SKM-1 treated with dmso at 0.1 percent for 144 hours (cell line): Measurements from ENCODE around the gene UBE2U.

ENCODE experiments used
- DNase-seq: peaks from one replicate; lab custom pipeline; 2025; ENCODE audit not compliant: unreplicated experiment; lab: John Stamatoyannopoulos, UW

The UBE2U gene, protein sequence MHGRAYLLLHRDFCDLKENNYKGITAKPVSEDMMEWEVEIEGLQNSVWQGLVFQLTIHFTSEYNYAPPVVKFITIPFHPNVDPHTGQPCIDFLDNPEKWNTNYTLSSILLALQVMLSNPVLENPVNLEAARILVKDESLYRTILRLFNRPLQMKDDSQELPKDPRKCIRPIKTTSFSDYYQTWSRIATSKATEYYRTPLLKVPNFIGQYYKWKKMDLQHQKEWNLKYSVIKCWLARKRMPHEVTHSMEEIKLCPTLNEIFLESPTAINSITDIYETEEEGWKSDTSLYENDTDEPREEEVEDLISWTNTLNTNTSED

GRCh38 chr1:64203420-64203819, at the start of gene UBE2U:
TSS of gene UBE2U (plus strand) at chr1:64203623. CDS start at chr1:64204051, 428 bp downstream.
- DNase-seq: no peak

GRCh38 chr1:64155278-64155677, 48.1 kb upstream of the UBE2U start:
- no peak for DNase-seq

DNA sequence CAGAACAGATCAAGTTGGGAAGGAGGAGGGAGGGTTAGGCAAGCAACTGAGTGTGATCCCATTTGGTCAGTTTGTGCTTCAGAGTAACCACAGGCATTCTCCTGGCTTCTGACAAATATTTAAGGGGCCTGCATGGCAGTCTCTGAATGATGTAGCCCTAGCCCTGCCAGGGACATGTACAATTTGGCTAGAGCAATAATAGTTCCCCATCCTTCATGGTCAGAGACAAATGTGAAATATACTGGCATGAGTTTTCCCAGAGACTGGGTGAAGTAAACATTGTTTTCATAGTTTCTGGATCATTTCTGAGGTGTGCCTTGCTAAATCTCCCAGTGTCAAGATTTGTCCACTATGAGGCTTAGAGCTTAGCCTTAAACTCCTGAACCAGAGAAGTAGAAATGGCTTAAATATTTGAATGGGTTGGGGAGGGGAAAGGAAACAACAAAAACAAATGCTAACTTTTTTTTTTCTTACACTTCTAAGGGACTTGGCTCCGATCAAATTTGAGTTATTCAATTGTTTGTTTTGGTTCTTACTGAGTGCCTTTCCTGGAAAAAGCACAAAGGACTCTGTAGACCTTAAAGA, 42.0 kb upstream of the UBE2U start:
- no peak for DNase-seq

GRCh38 chr1:64162151-64162550, 41.3 kb upstream of the UBE2U start:
- DNase-seq: no peak

DNA sequence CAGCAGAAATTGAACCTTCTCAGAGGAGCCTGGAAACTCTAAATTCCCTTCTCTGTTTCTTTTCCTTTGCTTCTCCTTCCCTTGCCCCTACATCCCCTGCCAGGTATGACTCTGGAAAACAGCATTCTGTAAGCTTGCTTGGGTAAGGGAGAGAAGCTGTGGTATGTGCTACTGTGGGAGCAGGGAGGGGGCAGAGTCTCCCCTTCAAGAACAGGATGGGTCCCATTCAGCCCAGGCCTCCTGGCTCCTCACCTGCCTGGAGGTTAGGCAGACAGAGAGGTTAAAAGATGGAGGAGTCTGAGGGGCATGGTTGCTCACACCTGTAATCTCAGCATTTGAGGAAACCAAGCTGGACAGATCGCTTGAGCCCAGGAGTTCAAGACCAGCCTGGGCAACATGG, 40.6 kb upstream of the UBE2U start:
- no peak for DNase-seq

DNA sequence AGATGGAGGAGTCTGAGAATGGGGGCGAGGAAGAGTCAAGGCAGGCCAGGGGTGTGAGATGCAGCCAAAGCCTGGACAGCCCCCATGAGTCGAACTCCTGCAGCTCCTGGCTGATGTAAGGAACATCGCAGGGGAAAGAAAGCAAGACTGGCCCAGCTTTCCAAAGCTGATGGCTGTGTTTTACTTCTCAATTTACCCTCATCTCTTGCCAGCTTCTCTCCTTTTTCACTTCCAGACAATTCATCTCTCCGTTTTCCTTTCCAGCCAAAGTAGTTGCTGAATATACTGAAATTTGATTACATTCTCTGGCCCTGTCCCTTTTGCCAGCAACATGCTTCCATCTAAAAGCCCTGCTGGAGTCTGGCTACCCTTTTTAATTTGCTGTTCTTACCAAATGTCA, 40.0 kb upstream of the UBE2U start:
- no peak for DNase-seq

- DNase-seq: no peak
Observed at GRCh38 chr1:64163970-64164369, 39.5 kb upstream of the UBE2U start.

GRCh38 chr1:64166629-64167028, 36.8 kb upstream of the UBE2U start:
- DNase-seq: no peak

DNA sequence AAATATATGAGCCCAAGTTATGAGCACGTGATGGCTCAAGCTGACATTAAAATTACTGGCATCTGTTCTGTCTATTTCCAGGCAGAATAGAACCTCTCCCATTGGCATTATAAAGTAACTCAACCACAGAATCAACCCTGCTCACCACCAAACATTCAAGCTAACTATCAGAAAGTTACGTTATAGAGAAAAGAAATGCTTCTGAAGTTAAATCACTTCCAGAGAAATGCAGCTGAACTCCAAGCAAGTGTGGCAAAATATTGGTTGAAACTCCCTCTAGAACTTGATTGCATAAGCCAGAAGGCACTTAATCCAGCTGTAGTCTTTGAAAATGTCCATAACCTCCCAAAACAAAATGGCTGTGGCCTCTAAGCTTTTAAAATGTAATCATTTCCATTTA, 36.2 kb upstream of the UBE2U start:
- DNase-seq: no peak

DNA sequence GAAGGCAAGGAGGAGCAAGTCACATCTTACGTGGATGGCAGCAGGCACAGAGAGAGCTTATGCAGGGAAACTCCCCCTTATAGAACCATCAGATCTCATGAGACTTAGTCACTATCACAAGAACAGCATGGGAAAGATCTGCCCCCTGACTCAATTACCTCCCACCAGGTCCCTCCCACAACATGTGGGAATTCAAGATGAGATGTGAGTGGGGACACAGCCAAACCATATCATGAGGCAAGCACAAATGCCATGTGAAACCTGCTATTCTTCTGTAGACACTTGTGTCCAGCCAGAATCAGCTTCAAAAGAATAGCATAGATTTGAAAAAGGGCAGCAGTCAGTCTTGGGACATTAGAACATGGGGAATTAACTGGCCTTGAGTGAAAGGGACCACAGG, 32.2 kb upstream of the UBE2U start:
- no peak for DNase-seq

DNA sequence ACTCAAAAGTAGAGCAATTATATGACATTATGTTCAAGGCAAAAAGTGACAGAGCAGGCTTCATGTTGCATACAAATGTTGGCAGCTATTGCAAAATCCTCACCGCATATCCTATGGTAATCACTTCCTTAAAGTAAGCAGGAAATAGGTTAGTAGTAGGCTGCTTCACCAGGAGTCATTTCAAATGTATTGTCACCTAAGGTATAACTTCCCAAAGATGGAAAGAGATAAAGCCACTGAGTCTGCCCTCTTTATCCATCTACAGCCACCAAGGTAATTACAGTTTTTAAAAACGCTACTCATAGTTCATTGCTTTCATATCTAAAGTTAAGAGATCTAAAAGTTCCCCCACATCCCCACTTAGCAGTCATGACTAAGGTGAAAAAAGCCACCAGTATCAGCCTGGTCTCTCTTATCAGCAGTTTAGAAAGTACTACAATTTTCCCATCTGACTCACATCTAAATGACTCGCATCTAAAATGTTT, 31.6 kb upstream of the UBE2U start:
- peak; percentile 91 for DNase-seq

DNA sequence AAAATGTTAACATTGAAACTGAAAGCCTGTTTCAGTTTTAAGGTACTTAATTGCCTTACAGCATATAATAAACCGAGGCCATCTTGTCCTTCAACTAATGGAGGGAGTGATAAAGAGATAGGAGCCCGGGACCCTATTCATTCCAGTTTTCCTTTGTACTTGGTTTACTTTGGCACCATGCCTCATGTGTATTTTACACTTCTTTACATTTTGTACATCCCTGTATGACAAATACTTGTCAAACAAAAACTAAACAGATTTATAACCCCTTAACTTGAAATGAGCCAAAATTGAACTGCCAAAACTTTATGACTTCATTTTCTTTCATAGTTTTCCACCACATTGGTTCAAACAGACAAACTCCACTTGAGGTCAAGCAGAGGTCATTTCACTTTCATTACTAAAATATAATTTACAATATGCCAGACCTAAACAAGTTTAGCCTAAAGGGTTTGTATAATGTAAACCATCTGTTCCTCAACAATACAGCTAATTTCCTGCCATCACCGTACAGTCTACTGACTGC, 30.9 kb upstream of the UBE2U start:
- DNase-seq: no peak

- no peak for DNase-seq
Observed at GRCh38 chr1:64173336-64173940, 30.0 kb upstream of the UBE2U start.

DNA sequence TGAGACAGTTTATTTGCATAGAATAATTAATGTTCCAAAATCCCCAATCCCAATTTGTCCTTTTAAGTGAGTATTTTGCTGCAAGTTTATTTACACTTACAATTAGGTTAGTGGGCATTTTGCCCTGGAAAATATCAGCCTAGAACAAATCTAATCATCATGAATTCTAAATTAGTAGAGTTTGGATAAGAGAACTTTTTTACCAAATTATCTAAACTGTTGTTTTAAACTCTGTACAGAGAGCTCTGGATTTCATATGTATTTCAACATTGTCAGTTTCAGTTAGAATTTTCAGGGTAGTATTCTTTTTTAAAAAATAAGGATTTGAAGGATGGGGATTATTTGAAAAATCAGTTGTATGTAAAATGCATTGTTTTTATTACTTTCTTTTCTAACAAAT, 27.8 kb upstream of the UBE2U start:
- no peak for DNase-seq

GRCh38 chr1:64176659-64177058, 26.8 kb upstream of the UBE2U start:
- DNase-seq: no peak

- DNase-seq: no peak
Observed at GRCh38 chr1:64179588-64179987, 23.8 kb upstream of the UBE2U start.

GRCh38 chr1:64182207-64182606, 21.2 kb upstream of the UBE2U start:
- no peak for DNase-seq

GRCh38 chr1:64183395-64184002, 19.9 kb upstream of the UBE2U start:
- no peak for DNase-seq

DNA sequence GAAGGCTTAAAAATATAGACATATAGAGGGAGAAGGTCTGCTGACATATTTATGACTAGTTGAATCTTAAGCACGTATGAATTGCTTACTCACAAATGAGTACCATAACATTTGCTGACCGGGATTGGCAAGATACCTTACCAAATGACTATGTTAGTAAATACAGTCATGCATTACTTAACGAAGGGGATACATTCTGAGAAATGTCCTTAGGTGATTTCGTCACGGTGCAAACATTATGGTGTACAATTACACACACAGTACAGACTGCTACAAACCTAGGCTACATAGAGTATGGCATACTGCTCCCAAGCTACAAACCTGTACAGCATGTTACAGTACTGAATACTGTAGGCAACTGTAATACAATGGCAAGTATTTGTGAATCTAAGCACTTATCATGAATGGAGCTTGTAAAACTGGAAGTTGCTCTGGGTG, 19.4 kb upstream of the UBE2U start:
- no peak for DNase-seq

DNA sequence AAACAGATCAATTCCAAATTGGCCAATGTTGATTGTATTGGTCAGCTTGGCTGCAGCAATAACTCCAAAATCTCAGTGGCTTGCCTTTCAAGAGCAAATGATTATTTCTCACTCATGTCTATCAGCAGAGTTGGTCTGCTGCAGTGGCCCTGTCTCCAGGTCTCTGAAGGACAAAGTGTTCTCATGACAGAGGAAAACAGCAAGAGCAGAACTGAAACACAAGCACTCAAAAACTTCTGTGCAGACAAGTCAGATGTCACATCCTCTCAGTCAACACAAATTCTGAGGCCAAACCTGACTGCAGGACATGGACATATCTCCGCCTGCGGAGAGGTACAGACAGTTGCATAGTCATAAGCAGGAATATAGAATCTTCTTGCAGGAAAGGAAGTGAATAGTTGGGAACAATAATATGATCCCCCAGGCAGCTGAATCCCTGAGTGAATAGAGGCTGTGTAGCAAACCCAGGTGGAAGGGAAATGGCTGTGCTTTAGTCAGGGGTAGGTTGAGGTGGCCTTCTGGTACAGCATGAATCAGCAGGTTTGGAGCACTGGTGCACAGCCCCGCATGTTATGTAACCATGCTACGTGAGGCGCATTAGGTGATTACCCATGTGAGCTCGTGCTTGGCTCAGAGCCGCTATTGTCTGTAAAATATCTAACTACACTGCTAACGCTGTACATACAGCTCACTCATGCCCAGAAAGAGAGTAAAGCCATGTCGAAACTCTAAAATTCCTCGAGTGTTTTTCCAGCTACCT, 17.1 kb upstream of the UBE2U start:
- no peak for DNase-seq

DNA sequence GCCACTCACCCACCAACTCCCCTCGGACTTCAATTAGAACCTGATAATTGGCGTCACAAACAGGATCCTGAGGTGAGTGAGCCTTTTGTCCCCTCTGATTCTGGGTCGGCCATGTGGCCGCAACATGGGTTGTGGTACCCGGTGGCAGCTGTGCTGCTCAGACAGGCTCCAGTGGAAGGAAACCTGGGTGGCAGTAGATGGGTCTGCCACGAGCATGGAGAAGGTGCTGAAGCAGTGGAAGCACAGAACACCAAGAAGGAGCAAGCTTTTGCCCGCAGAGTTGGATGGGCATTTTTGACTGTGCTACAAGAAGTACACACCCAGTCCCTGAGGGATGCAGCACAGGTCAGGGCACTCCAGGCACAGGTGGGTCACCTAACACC, 16.5 kb upstream of the UBE2U start:
- no peak for DNase-seq
